GM18873 (cell line): Measurements from ENCODE around the gene C11orf42.

Experiments used
- ATAC-seq: cut with Tn5 transposase; IDR thresholded peaks from one replicate; pipeline ENCODE4 v1.9.1; 2021; ENCODE audit warnings: mild to moderate bottlenecking, moderate library complexity, moderate number of reproducible peaks; ENCODE audit not compliant: unreplicated experiment, low FRiP score

C11orf42 gene

DNA sequence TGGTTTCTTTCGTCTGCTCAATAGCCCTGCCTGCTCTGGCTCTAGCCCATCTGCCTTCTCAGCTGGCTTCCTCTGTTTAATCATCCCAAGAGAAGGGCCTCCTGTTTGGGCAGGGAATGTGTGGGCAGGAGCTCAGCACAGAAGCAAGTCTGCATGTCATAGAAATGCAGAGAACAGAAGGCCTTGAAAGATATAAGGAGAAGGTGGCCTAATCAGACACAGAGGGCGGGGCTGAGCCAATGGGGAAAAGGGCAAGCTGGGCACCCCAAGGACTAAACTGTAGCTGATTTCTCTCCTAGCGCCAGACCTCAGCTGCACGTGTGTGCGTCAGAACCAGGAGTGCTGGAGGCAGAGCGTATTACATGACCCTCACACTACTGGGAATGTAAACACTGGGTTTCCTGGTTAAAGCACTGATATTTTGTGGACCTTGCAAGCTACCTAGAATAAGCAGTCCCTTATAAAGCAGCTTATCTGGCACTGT is 46.7 kb downstream of the C11orf42 start:
- ATAC-seq = no peak

DNA sequence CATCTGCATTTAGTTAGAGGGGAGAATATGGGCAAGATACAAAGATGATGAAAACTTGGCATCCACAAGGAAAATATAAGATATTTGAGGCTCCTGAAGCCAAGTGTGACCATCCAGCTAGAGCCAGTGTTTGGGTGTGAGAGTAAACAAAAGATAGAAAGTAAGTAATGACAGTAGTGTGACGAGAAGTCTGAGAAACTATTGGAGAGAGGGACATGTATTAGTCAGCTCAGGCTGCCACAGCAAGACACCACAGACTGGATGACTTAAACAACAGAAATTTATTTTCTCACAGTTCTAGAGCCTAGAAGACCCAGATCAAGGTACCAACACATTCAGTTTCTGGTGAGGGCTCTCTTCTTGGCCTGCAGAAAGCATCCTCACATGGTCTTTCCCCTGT is 47.8 kb downstream of the C11orf42 start:
- ATAC-seq = peak; percentile 53

DNA sequence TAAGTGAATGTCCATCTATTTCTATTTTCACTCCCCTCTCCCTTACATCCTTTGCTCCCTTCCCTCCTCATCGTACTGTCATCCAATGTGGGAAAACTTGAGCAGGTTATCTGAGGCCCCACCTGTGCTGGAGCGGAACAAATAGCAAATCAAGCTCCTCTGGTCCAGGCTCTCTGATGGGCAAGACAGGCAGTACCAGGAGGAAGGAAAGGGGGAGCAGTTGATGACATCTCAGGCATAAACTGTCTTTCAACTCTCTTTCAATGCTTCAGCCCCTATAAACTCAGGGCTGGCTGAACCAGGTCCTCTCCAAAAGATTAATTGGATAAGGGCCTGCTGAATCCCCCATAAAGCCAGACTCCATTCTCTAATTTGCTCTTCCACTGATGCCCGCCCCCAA is 52.8 kb downstream of the C11orf42 start:
- no peak for ATAC-seq

DNA sequence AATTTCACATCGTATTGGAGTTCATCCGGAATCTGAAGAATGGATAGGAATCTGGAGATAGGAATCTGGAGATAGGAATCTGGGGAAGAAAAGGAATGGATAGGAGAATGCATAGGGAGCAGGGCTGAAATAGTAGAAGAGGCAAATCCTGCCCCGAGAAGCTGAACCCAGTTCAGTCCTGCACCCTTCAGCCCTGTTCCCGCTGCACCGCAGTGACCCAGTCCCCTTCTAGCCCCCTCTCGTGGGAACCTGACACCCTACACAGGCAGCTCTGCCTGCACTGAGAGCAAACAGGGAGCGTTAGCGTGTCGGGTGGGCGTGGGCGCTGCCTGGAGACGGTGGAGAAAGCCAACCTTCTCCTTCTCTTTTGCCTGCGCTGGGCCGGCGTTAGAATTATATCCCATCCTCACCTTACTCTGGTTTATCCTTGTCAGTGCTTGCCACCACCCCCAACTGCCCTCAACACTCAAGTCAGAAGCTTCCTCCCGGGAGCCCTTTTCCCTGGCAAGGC is 53.3 kb downstream of the C11orf42 start:
- ATAC-seq = no peak

DNA sequence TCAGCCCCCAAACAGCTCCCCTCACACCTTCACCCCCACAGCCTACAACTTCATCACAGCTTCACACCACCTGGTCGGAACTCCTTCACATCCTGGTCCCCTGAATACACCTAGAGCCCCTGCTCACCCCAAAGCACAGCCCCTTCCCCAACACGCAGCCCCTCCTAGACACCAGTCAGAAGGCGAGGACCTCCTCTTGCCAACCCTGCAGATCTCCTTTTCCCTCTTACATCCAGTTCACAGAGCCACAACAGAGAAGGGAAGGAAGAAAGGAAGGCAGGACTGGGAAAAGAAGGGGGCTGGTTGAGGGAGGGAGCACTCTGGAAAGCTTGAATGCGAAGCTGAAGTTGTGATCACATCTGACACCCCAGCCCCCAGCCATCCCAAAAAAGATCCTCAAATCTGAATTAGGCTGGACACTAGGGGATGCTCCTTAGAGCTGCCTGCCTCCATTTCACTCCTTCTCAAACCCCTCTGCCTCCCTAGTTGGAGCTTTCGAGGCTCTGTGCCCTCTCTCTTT is 54.9 kb downstream of the C11orf42 start:
- no peak for ATAC-seq
